ENCODE data around the gene KCNIP2. TPM values are rescaled to one million over a fixed set of nuclear protein-coding genes. Genes with fewer than 3 reads are reported as not detected.
A peak's percentile ranks its signal among the peaks of the same experiment; 100 is the strongest.
"Not testable (repeated sequence)": the region's sequence is repeated elsewhere in the genome, so short reads cannot be mapped to it uniquely, and the experiment has no call there.

Gene KCNIP2
- polyA plus RNA-seq, 2 donors: 0.67 to 1.6 TPM

GRCh38 chr10:101816913-101817336 is 26.7 kb downstream of the KCNIP2 start:
- Histone ChIP-seq H3K4me3 (ENCODE audit: low read depth in 1 of 2, low read length in 2 of 2) (peak overlapping the region; percentile 85 to 90), H3K9me3 (ENCODE audit: control insufficient read depth in 2 of 2, insufficient read depth in 1 of 2, low read depth in 1 of 2, low read length in 1 of 2) (no peaks in the 10 kb centered on the region), H3K36me3 (ENCODE audit: control insufficient read depth in 2 of 2, insufficient read depth in 2 of 2, low read length in 1 of 2) (peaks cover 2 to 4% of the 10 kb centered on the region in 2 donors), H3K27ac (ENCODE audit: low read depth in 2 of 2, low read length in 1 of 2) (peak overlapping the region; percentile 95 to 96), H3K4me1 (ENCODE audit: control insufficient read depth in 2 of 2, insufficient read depth in 2 of 2, low read length in 1 of 2) (no peaks in the 10 kb centered on the region), H3K27me3 (ENCODE audit: control insufficient read depth in 1 of 2, insufficient read depth in 2 of 2, low read length in 2 of 2) (no peaks in the 10 kb centered on the region)
- WGBS, 2 donors: 0% methylated on average over 14 of the region's 14 CpGs

- H3K27me3 ChIP-seq (ENCODE audit: control insufficient read depth in 1 of 2, insufficient read depth in 2 of 2, low read length in 2 of 2): no peaks in the 10 kb centered on the region
- peak overlapping the region; percentile 53 to 90 for H3K4me3 ChIP-seq (ENCODE audit: low read depth in 1 of 2, low read length in 2 of 2)
- H3K4me1 ChIP-seq (ENCODE audit: control insufficient read depth in 2 of 2, insufficient read depth in 2 of 2, low read length in 1 of 2): no peaks in the 10 kb centered on the region
- H3K27ac ChIP-seq (ENCODE audit: low read depth in 2 of 2, low read length in 1 of 2): no peak overlapping the region
- peaks cover 2 to 4% of the 10 kb centered on the region in 2 donors for H3K36me3 ChIP-seq (ENCODE audit: control insufficient read depth in 2 of 2, insufficient read depth in 2 of 2, low read length in 1 of 2)
- WGBS, 2 donors: 1 to 2% methylated on average over 5 of the region's 5 CpGs
- H3K9me3 ChIP-seq (ENCODE audit: control insufficient read depth in 2 of 2, insufficient read depth in 1 of 2, low read depth in 1 of 2, low read length in 1 of 2): no peaks in the 10 kb centered on the region
Measured at GRCh38 chr10:101816376-101816775, 27.2 kb downstream of the KCNIP2 start.

DNA sequence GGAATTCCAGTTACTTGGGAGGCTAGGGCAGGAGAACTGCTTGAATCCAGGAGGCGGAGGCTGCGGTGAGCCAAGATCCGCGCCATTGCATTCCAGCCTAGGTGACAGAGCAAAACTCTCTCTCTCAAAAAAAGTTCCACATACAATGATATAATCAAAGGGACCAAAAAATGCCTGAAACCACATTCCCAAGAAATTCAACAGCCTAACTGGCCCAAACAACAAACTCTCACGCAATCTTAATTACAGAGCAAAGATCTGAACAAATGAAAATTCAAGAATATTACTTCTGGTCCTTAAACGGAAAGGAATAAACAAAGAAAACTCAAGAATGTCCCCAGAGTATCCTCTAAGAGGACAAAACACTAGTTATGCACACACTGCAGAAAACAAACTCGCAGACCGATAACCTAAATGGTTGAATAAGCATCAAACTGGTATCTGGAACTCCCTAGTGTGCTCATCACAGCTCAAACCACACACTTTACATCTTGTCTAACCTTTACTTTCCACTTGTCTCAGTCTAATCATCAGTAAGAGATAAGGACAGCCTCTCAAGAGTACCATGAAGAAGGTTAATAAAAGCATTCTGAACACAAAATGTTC is 29.0 kb downstream of the KCNIP2 start:
- peak overlapping the region in 1 of 2 donors; percentile 90 for H3K4me3 ChIP-seq (ENCODE audit: low read depth in 1 of 2, low read length in 2 of 2)
- H3K36me3 ChIP-seq (ENCODE audit: control insufficient read depth in 2 of 2, insufficient read depth in 2 of 2, low read length in 1 of 2): peaks cover 2 to 4% of the 10 kb centered on the region in 2 donors
- H3K27ac ChIP-seq (ENCODE audit: low read depth in 2 of 2, low read length in 1 of 2): no peak overlapping the region

DNA sequence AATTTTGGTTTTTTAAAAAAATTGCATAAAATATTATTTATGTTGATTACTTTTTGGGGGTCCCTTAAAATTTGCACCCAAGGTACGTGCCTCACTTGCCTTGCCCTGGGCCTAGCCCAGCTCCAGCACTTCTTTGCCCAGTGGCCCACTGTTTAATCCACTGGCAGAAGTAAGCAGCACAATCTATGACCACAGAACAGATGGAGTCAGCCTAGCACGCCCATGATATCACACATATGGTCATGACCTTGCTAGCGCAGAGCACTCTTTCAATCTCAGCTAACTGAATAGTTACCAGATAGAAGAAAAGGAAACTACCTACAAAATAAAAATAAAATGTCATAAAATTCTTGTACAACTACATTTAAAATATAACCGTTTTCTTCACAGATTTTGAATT is 31.0 kb downstream of the KCNIP2 start:
- Histone ChIP-seq H3K36me3 (ENCODE audit: control insufficient read depth in 2 of 2, insufficient read depth in 2 of 2, low read length in 1 of 2) (peaks cover 2 to 4% of the 10 kb centered on the region in 2 donors), H3K27ac (ENCODE audit: low read depth in 2 of 2, low read length in 1 of 2) (no peak overlapping the region), H3K27me3 (ENCODE audit: control insufficient read depth in 1 of 2, insufficient read depth in 2 of 2, low read length in 2 of 2) (no peaks in the 10 kb centered on the region), H3K4me3 (ENCODE audit: low read depth in 1 of 2, low read length in 2 of 2) (no peak overlapping the region), H3K4me1 (ENCODE audit: control insufficient read depth in 2 of 2, insufficient read depth in 2 of 2, low read length in 1 of 2) (no peaks in the 10 kb centered on the region), H3K9me3 (ENCODE audit: control insufficient read depth in 2 of 2, insufficient read depth in 1 of 2, low read depth in 1 of 2, low read length in 1 of 2) (no peaks in the 10 kb centered on the region)
- 78 to 83% methylated on average over 4 of the region's 4 CpGs for WGBS, 2 donors

More for the DNA sequence above, 29.0 kb downstream of the KCNIP2 start:
- 72 to 75% methylated on average over 8 of the region's 8 CpGs for WGBS, 2 donors
- no peaks in the 10 kb centered on the region for H3K9me3 ChIP-seq (ENCODE audit: control insufficient read depth in 2 of 2, insufficient read depth in 1 of 2, low read depth in 1 of 2, low read length in 1 of 2)
- H3K27me3 ChIP-seq (ENCODE audit: control insufficient read depth in 1 of 2, insufficient read depth in 2 of 2, low read length in 2 of 2): no peaks in the 10 kb centered on the region
- H3K4me1 ChIP-seq (ENCODE audit: control insufficient read depth in 2 of 2, insufficient read depth in 2 of 2, low read length in 1 of 2): no peaks in the 10 kb centered on the region

DNA sequence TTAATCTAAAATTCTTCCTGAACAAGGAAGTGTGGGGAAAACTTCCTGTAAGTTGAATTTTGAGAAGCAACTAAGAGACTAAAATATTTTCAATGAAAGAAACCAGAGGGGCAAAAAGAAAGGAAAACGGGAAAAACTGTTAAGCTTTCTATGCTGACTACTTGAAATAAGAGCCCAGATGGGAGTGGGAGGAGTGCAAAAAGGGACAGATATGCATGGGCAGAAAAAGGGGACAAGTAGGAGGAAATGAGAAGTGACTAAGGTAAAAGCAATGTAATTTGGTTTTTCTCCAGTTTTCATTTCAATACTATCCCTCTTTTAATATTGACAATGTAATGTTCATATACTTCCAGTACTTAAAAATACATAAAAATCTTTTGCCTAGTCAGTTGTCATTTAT is 36.4 kb downstream of the KCNIP2 start:
- H3K4me3 ChIP-seq (ENCODE audit: low read depth in 1 of 2, low read length in 2 of 2): no peak overlapping the region
- H3K9me3 ChIP-seq (ENCODE audit: control insufficient read depth in 2 of 2, insufficient read depth in 1 of 2, low read depth in 1 of 2, low read length in 1 of 2): no peaks in the 10 kb centered on the region
- H3K27ac ChIP-seq (ENCODE audit: low read depth in 2 of 2, low read length in 1 of 2): no peak overlapping the region
- 85 to 90% methylated on average over 1 of the region's 1 CpG for WGBS, 2 donors
- H3K27me3 ChIP-seq (ENCODE audit: control insufficient read depth in 1 of 2, insufficient read depth in 2 of 2, low read length in 2 of 2): no peaks in the 10 kb centered on the region
- peaks cover 6 to 11% of the 10 kb centered on the region in 2 donors for H3K36me3 ChIP-seq (ENCODE audit: control insufficient read depth in 2 of 2, insufficient read depth in 2 of 2, low read length in 1 of 2)
- no peaks in the 10 kb centered on the region for H3K4me1 ChIP-seq (ENCODE audit: control insufficient read depth in 2 of 2, insufficient read depth in 2 of 2, low read length in 1 of 2)

DNA sequence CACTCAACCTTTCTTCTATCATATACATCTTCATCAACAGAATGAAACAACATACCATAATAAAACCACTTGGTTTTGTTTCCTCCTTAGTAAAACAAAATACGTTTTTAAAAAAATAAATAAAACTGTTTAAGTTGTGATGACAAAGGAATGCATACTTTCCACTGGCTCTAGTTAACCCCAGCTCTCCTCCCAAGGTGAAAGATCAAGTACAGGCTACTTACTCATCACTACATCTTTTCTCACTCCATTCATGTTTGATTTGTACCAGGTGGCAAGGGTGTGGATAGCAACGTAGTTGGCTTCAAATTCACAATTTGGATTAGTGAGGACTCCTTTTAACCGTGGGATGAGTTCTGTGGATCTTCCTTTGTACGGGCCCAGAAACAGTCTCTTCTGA is 40.1 kb downstream of the KCNIP2 start:
- Histone ChIP-seq H3K36me3 (ENCODE audit: control insufficient read depth in 2 of 2, insufficient read depth in 2 of 2, low read length in 1 of 2) (peaks cover 13 to 19% of the 10 kb centered on the region in 2 donors), H3K9me3 (ENCODE audit: control insufficient read depth in 2 of 2, insufficient read depth in 1 of 2, low read depth in 1 of 2, low read length in 1 of 2) (no peaks in the 10 kb centered on the region), H3K27me3 (ENCODE audit: control insufficient read depth in 1 of 2, insufficient read depth in 2 of 2, low read length in 2 of 2) (no peaks in the 10 kb centered on the region), H3K4me1 (ENCODE audit: control insufficient read depth in 2 of 2, insufficient read depth in 2 of 2, low read length in 1 of 2) (no peaks in the 10 kb centered on the region), H3K4me3 (ENCODE audit: low read depth in 1 of 2, low read length in 2 of 2) (no peak overlapping the region), H3K27ac (ENCODE audit: low read depth in 2 of 2, low read length in 1 of 2) (no peak overlapping the region)
- WGBS, 2 donors: 64 to 71% methylated on average over 4 of the region's 4 CpGs

DNA sequence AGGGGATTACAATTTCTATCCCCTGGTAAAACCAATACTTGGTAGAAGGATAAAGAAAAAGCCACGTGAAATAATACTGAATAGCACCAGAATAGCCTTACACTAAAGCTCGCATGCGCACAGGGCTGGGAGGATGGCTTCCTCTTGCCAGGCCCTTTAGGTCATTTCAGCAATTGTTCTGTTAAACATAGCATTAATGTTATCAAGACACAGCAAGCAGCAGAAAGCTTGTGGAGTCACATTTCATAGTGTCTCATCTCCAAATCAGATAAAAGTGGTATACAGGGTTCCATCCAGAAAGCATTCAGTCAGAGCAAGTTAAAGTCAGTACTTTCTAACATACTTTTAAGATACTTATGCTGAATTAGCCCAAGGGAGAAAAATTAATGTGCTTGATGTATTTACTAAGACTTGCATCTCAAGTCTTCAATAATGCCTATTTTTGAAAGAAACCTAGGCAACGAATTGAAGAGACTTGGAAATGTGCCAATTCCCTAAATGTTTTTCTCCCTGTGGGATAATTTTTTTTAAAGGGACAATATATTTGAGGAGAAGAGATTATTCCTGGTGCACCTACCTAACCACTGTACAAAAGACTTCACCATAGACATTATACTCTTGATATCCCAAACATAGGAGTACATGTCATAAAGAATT is 46.1 kb downstream of the KCNIP2 start:
- Histone ChIP-seq H3K4me1 (ENCODE audit: control insufficient read depth in 2 of 2, insufficient read depth in 2 of 2, low read length in 1 of 2) (no peaks in the 10 kb centered on the region), H3K9me3 (ENCODE audit: control insufficient read depth in 2 of 2, insufficient read depth in 1 of 2, low read depth in 1 of 2, low read length in 1 of 2) (no peaks in the 10 kb centered on the region), H3K27ac (ENCODE audit: low read depth in 2 of 2, low read length in 1 of 2) (no peak overlapping the region), H3K4me3 (ENCODE audit: low read depth in 1 of 2, low read length in 2 of 2) (no peak overlapping the region), H3K36me3 (ENCODE audit: control insufficient read depth in 2 of 2, insufficient read depth in 2 of 2, low read length in 1 of 2) (peaks cover 12 to 24% of the 10 kb centered on the region in 2 donors), H3K27me3 (ENCODE audit: control insufficient read depth in 1 of 2, insufficient read depth in 2 of 2, low read length in 2 of 2) (no peaks in the 10 kb centered on the region)
- 75 to 77% methylated on average over 4 of the region's 4 CpGs for WGBS, 2 donors

DNA sequence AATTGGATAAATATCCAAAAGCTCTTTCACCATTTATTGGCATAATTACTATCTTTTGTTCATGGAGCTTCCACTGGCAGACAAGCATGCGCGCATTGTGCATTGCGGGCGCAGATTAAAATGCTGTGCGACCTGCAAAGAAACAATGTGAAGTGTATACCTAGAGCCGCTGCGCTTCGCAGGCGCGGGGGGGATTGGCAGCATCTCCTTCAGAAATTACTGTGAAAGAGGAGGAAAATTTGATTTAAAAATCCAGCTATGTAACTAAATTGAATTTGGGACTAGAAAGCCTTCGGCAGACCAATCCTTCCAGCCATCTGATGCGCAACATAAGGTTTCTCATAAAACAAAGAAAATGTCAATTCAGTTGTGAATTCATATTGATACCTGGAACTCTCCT is 50.1 kb downstream of the KCNIP2 start:
- Histone ChIP-seq H3K27ac (ENCODE audit: low read depth in 2 of 2, low read length in 1 of 2) (no peak overlapping the region), H3K4me3 (ENCODE audit: low read depth in 1 of 2, low read length in 2 of 2) (no peak overlapping the region), H3K36me3 (ENCODE audit: control insufficient read depth in 2 of 2, insufficient read depth in 2 of 2, low read length in 1 of 2) (peaks cover 10 to 14% of the 10 kb centered on the region in 2 donors), H3K27me3 (ENCODE audit: control insufficient read depth in 1 of 2, insufficient read depth in 2 of 2, low read length in 2 of 2) (no peaks in the 10 kb centered on the region), H3K4me1 (ENCODE audit: control insufficient read depth in 2 of 2, insufficient read depth in 2 of 2, low read length in 1 of 2) (no peaks in the 10 kb centered on the region), H3K9me3 (ENCODE audit: control insufficient read depth in 2 of 2, insufficient read depth in 1 of 2, low read depth in 1 of 2, low read length in 1 of 2) (no peaks in the 10 kb centered on the region)
- 97 to 98% methylated on average over 12 of the region's 12 CpGs for whole genome bisulfite sequencing, 2 donors

GRCh38 chr10:101789686-101790085 is 53.9 kb downstream of the KCNIP2 start:
- Histone ChIP-seq H3K36me3 (ENCODE audit: control insufficient read depth in 2 of 2, insufficient read depth in 2 of 2, low read length in 1 of 2) (peaks cover 16% of the 10 kb centered on the region in 2 donors), H3K27me3 (ENCODE audit: control insufficient read depth in 1 of 2, insufficient read depth in 2 of 2, low read length in 2 of 2) (no peaks in the 10 kb centered on the region), H3K4me1 (ENCODE audit: control insufficient read depth in 2 of 2, insufficient read depth in 2 of 2, low read length in 1 of 2) (no peaks in the 10 kb centered on the region), H3K4me3 (ENCODE audit: low read depth in 1 of 2, low read length in 2 of 2) (no peak overlapping the region), H3K9me3 (ENCODE audit: control insufficient read depth in 2 of 2, insufficient read depth in 1 of 2, low read depth in 1 of 2, low read length in 1 of 2) (no peaks in the 10 kb centered on the region), H3K27ac (ENCODE audit: low read depth in 2 of 2, low read length in 1 of 2) (no peak overlapping the region)
- WGBS, 2 donors: 93 to 96% methylated on average over 7 of the region's 7 CpGs

DNA sequence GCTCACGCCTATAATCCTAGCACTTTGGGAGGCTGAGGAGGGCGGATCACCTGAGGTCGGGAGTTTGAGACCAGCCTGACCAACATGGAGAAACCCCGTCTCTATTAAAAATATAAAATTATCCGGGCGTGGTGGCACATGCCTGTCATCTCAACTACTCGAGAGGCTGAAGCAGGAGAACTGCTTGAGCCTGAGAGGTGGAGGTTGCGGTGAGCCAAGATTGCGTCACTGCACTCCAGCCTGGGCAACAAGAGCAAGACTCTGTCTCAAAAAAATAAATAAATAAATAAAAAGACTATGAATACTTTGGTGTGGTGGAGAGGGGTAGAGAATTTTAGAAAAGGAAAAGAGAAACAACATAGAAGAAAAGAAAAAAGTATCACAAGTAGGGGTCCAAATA is 54.4 kb downstream of the KCNIP2 start:
- 89 to 90% methylated on average over 9 of the region's 9 CpGs for WGBS, 2 donors
- H3K27ac ChIP-seq (ENCODE audit: low read depth in 2 of 2, low read length in 1 of 2): not testable (repeated sequence)
- H3K36me3 ChIP-seq (ENCODE audit: control insufficient read depth in 2 of 2, insufficient read depth in 2 of 2, low read length in 1 of 2): peaks cover 16% of the 10 kb centered on the region in 2 donors

More for the DNA sequence above, 54.4 kb downstream of the KCNIP2 start:
- H3K4me1 ChIP-seq (ENCODE audit: control insufficient read depth in 2 of 2, insufficient read depth in 2 of 2, low read length in 1 of 2); H3K27me3 ChIP-seq (ENCODE audit: control insufficient read depth in 1 of 2, insufficient read depth in 2 of 2, low read length in 2 of 2); H3K9me3 ChIP-seq (ENCODE audit: control insufficient read depth in 2 of 2, insufficient read depth in 1 of 2, low read depth in 1 of 2, low read length in 1 of 2); H3K4me3 ChIP-seq (ENCODE audit: low read depth in 1 of 2, low read length in 2 of 2): not testable (repeated sequence)
